Measurements from ENCODE around the gene SLC8A3. TPM values are rescaled to one million over a fixed set of nuclear protein-coding genes. Genes with fewer than 3 reads are reported as not detected.

SLC8A3 gene
- total RNA-seq, 3 donors from 2014 or later (not counting 1 experiment from before 2014, with no cell fraction given): 0.30 to 0.56 (median 0.32) TPM

GRCh38 chr14:70022771-70023445 is 165.8 kb downstream of the SLC8A3 start:
- intact Hi-C loops (cut with micrococcal nuclease): loop anchor here (10.0 kb wide), 1 partner anchor 438 kb away; no protein-coding TSS in a partner anchor
- Histone ChIP-seq H3K4me1 (ENCODE audit: control insufficient read depth, insufficient read depth, low read length) (peaks cover 13% of the 10 kb centered on the region), H3K27me3 (ENCODE audit: control insufficient read depth, insufficient read depth, low read length) (no peaks in the 10 kb centered on the region), H3K4me3 (ENCODE audit: low read length) (no peak overlapping the region), H3K36me3 (ENCODE audit: control insufficient read depth, insufficient read depth, low read length) (no peaks in the 10 kb centered on the region), H3K27ac (ENCODE audit: low read length) (no peak overlapping the region), H3K9me3 (ENCODE audit: control insufficient read depth, insufficient read depth, low read length) (no peaks in the 10 kb centered on the region)
- H3K9me3 Mint-ChIP-seq: no peaks in the 10 kb centered on the region
- 95% methylated on average over 15 of the region's 15 CpGs for WGBS (ENCODE audit: insufficient coverage)
- no peaks in the 10 kb centered on the region for H3K36me3 Mint-ChIP-seq
- H3K4me1 Mint-ChIP-seq: peaks cover 14 to 20% of the 10 kb centered on the region in 2 donors
- peaks cover 0 to 5% of the 10 kb centered on the region in 2 donors for H3K27me3 Mint-ChIP-seq (ENCODE audit: low read depth in 2 of 2)
- no peak overlapping the region for H3K4me3 Mint-ChIP-seq
- TF ChIP-seq, protein P1, sequence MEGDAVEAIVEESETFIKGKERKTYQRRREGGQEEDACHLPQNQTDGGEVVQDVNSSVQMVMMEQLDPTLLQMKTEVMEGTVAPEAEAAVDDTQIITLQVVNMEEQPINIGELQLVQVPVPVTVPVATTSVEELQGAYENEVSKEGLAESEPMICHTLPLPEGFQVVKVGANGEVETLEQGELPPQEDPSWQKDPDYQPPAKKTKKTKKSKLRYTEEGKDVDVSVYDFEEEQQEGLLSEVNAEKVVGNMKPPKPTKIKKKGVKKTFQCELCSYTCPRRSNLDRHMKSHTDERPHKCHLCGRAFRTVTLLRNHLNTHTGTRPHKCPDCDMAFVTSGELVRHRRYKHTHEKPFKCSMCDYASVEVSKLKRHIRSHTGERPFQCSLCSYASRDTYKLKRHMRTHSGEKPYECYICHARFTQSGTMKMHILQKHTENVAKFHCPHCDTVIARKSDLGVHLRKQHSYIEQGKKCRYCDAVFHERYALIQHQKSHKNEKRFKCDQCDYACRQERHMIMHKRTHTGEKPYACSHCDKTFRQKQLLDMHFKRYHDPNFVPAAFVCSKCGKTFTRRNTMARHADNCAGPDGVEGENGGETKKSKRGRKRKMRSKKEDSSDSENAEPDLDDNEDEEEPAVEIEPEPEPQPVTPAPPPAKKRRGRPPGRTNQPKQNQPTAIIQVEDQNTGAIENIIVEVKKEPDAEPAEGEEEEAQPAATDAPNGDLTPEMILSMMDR (IDR thresholded peaks at IDR 0.05): no peak
- H3K27ac Mint-ChIP-seq: no peak overlapping the region
- no peak for ATAC-seq
- DNase-seq: no peak

DNA sequence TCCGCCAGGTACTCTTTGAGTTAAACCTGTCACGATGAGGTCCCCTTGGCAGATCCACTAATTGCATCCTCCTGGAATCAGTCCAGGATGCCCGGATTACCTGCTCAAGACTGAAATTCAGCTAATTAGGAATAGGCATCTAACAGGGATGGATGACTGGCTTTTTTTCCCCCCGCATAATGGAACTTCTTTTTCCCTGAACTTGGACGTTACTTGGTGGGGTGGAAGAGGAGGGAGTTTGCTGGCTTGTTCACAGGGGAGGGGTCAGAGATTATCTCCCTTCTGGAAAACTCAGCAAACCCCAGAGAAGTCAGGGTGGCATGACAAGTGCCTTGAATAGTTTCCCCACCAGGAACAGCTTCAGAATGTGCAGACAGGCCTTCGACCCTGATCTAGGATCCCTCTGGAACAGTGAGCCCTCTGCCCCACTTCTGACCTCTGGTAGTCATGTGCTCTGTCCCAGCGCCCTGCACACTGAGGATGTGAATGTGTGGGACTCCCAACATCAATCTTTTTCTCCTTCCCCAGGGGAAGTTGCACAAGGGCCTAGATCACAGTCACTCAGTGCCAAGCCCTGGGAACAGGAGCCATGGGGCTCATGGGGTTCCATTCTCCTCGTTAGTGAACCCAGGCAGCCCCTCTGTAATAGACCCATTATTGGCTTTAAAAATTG is 167.1 kb downstream of the SLC8A3 start:
- no peak overlapping the region for H3K4me3 Mint-ChIP-seq
- H3K4me3 ChIP-seq (ENCODE audit: low read length): no peak overlapping the region
- 85% methylated on average over 8 of the region's 8 CpGs for WGBS (ENCODE audit: insufficient coverage)
- ATAC-seq (no peak), DNase-seq (no peak)
- no peaks in the 10 kb centered on the region for H3K9me3 ChIP-seq (ENCODE audit: control insufficient read depth, insufficient read depth, low read length)
- peaks cover 21 to 24% of the 10 kb centered on the region in 2 donors for H3K4me1 Mint-ChIP-seq
- intact Hi-C loops (cut with micrococcal nuclease): loop anchor here (10.0 kb wide), 1 partner anchor 437 kb away; no protein-coding TSS in a partner anchor
- no peak overlapping the region for H3K27ac ChIP-seq (ENCODE audit: low read length)
- H3K4me1 ChIP-seq (ENCODE audit: control insufficient read depth, insufficient read depth, low read length): peaks cover 13% of the 10 kb centered on the region
- no peak overlapping the region for H3K27ac Mint-ChIP-seq
- no peaks in the 10 kb centered on the region for H3K9me3 Mint-ChIP-seq
- TF ChIP-seq, protein P1 (IDR thresholded peaks at IDR 0.05): no peak
- peaks cover 0 to 5% of the 10 kb centered on the region in 2 donors for H3K27me3 Mint-ChIP-seq (ENCODE audit: low read depth in 2 of 2)
- no peaks in the 10 kb centered on the region for H3K36me3 Mint-ChIP-seq
- H3K36me3 ChIP-seq (ENCODE audit: control insufficient read depth, insufficient read depth, low read length): no peaks in the 10 kb centered on the region
- H3K27me3 ChIP-seq (ENCODE audit: control insufficient read depth, insufficient read depth, low read length): no peaks in the 10 kb centered on the region

- Mint-ChIP-seq H3K4me1 (peaks cover 21 to 24% of the 10 kb centered on the region in 2 donors), H3K36me3 (no peaks in the 10 kb centered on the region), H3K4me3 (no peak overlapping the region), H3K27me3 (ENCODE audit: low read depth in 2 of 2) (peaks cover 0 to 6% of the 10 kb centered on the region in 2 donors), H3K9me3 (no peaks in the 10 kb centered on the region), H3K27ac (no peak overlapping the region)
- intact Hi-C loops (cut with micrococcal nuclease): loop anchor here (10.0 kb wide), 1 partner anchor 436 kb away; no protein-coding TSS in a partner anchor
- Histone ChIP-seq H3K4me3 (ENCODE audit: low read length) (no peak overlapping the region), H3K27ac (ENCODE audit: low read length) (no peak overlapping the region), H3K36me3 (ENCODE audit: control insufficient read depth, insufficient read depth, low read length) (no peaks in the 10 kb centered on the region), H3K27me3 (ENCODE audit: control insufficient read depth, insufficient read depth, low read length) (no peaks in the 10 kb centered on the region), H3K4me1 (ENCODE audit: control insufficient read depth, insufficient read depth, low read length) (peaks cover 13% of the 10 kb centered on the region), H3K9me3 (ENCODE audit: control insufficient read depth, insufficient read depth, low read length) (no peaks in the 10 kb centered on the region)
- TF ChIP-seq, protein P1 (IDR thresholded peaks at IDR 0.05): no peak
- ATAC-seq (no peak), DNase-seq (no peak)
- WGBS (ENCODE audit: insufficient coverage): 65% methylated on average over 8 of the region's 8 CpGs
Observed at GRCh38 chr14:70020352-70021170, 168.2 kb downstream of the SLC8A3 start.

Measured in natural killer cell (primary cell).